Heart right ventricle (tissue), 16 donors: Measurements from ENCODE around the gene GRN. TPM values are rescaled to one million over a fixed set of nuclear protein-coding genes. Genes with fewer than 3 reads are reported as not detected.

Experiments used
- ATAC-seq, 8 donors: fragments of 200-7000 bp; cut with Tn5 transposase; one replicate each; pipeline ENCODE4 v1.9.1; 2020; ENCODE audit warnings: mild to moderate bottlenecking in 8 of 8, moderate library complexity in 8 of 8, moderate number of reproducible peaks in 1 of 8
- DNase-seq, 2 donors: peaks; one replicate each; pipeline ENCODE4 v3.0.0-alpha.2; 2020
- H3K27ac ChIP-seq, 10 donors: fragments of 200-600 bp; sonication (generic) in 2 of 10; one replicate each; pipeline versions ENCODE4 v1.5.0 to v1.8.0; 2020 to 2022; ENCODE audit warnings: mild to moderate bottlenecking in 3 of 10
- H3K27me3 ChIP-seq, 7 donors: fragments of 200-600 bp; one replicate each; pipeline ENCODE4 v1.8.0; 2021 to 2022; ENCODE audit warnings: mild to moderate bottlenecking in 2 of 7
- H3K36me3 ChIP-seq, 9 donors: fragments of 200-600 bp; sonication (generic) in 1 of 9; one replicate each; pipeline versions ENCODE4 v1.5.0 to v1.8.0; 2020 to 2022; ENCODE audit warnings: mild to moderate bottlenecking in 2 of 9
- H3K4me1 ChIP-seq, 9 donors: fragments of 200-600 bp; sonication (generic) in 1 of 9; one replicate each; pipeline versions ENCODE4 v1.5.0 to v1.8.0; 2020 to 2022; ENCODE audit warnings: mild to moderate bottlenecking in 4 of 9
- H3K4me3 ChIP-seq, 10 donors: fragments of 200-600 bp; sonication (generic) in 2 of 10; one replicate each; pipeline versions ENCODE4 v1.5.0 to v1.8.0; 2020 to 2022; ENCODE audit warnings: mild to moderate bottlenecking in 7 of 10, moderate library complexity in 2 of 10
- H3K9me3 ChIP-seq, 11 donors: fragments of 200-600 bp in 10 of 11; sonication (generic) in 2 of 11; one replicate each; pipeline versions ENCODE4 v1.5.0 to v1.8.0; 2013 to 2022; ENCODE audit warnings: mild to moderate bottlenecking in 2 of 11, control low read depth in 1 of 11, moderate library complexity in 1 of 11
- WGBS, 2 donors: extraction: QIAGEN DNeasy Blood & Tissue Kit; methylation state at CpG; one replicate each; pipeline ENCODE4 v1.1.7; 2013; ENCODE audit warnings: inconsistent platforms in 1 of 2; 5-methylcytosine and 5-hydroxymethylcytosine counted together
- intact Hi-C, 10 donors: fragments of 100-400 bp; cut with DNase I; formaldehyde crosslinking; loops; one replicate each; pipeline versions ENCODE4 v1.11.1 to v1.14.2; 2022
- polyA plus RNA-seq, 2 donors: library from polyadenylated mRNA; stranded (reverse); fragments of 200-250 nt; gene quantifications; one replicate each; pipeline ENCODE4 v1.2.3, GENCODE V29; 2013
- total RNA-seq, 10 donors: library from RNA; stranded (reverse); fragmentation: NEBNext Ultra II Directional in 3 of 10; extraction: Animal tissue kit (Norgen Biotek cat#: 25700) in 3 of 10; gene quantifications; one replicate each; pipeline versions ENCODE4 v1.2.1 to v1.2.4, GENCODE V29; 2021 to 2023
- TF ChIP-seq, protein P1 (sequence below), 9 donors: fragments of 200-600 bp; sonication (generic) in 2 of 9; IDR thresholded peaks; one replicate each; pipeline versions ENCODE4 v1.5.0 to v1.8.0; 2021 to 2022; ENCODE audit warnings: antibody characterized with exemption in 9 of 9, mild to moderate bottlenecking in 5 of 9, moderate library complexity in 1 of 9
- donor health status: Arrhythmogenic right ventricular cardiomyopathy.
- donor health status: ischemic (EF 13 %, LVEDD 7.1; RV severe dilation, severe dysfunction).
- donor health status: healthy with polysubstance abuse.
- donor health status: DM: no; HTN: yes; CAD: no.
- donor health status: DM: no; HTN: no; CAD: no.
- donor health status: ischemic (EF 25% LVEDD 6.9; RV normal size, moderate dysfunction).
- donor health status: ischemic (EF 25% LVEDD 5.7; RV mildly dilated, moderate dysfunction).
- donor health status: healthy.
- donor health status: DM: yes; HTN: yes; CAD: no.
- donor health status: Ischemic cardiomyopathy.
- donor health status: ischemic (EF 35%, LVEDD 5.7; RV mildly dilated, moderate dysfunction).
- donor health status: nonischemic (EF 11% LVEDD 7.7; RV severe dilation, severe dysfunction).
- donor health status: DM: yes; HTN: yes; CAD: no.
- donor health status: PGD.
- donor health status: ischemic (EF 29% LVEDD 5.4; RV normal size, mild dysfunction).
- donor health status: nonischemic (EF 23%, LVEDD 6.1; RV moderate dilation, normal function).

The GRN gene
- total and polyA plus RNA-seq, 12 donors = 41.5 to 303 (median 148) TPM

DNA sequence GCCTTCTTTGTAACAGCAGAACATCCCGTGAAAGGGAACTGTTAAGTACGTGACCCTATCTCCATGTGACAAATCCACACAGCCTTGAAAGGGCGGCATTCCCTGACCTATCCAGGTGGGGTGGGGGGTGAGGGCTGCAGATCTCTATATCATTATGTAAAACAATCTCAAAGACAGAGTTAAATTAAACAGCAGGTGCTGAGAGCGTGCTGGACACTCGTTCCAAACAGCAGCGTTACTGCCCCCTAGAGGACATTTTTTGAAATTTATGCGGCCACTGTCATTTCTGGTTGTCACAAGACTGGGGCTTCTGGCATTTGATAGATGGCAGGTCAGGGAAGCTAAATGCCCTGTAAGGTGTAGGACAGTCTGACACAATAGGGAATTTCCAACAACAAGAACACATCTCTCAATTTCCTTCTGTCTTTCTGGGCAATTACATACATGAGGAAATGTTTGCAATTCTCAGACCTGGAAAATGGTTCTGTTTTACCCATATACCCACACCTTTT lies 13.8 kb upstream of the GRN start:
- Histone ChIP-seq H3K27me3 (no peaks in the 10 kb centered on the region), H3K4me1 (peaks cover under 1 to 58% (median 9%) of the 10 kb centered on the region in 9 donors), H3K36me3 (no peaks in the 10 kb centered on the region), H3K27ac (peak overlapping the region in 1 of 10 donors; percentile 30), H3K9me3 (no peaks in the 10 kb centered on the region), H3K4me3 (no peak overlapping the region)
- ATAC-seq = peak in 7 of 8 donors; percentile 8 to 45 (median 40)
- peak in 1 of 2 donors; percentile 85 for DNase-seq
- intact Hi-C loops = loop anchor here in 8 of 10 donors (1.0 to 5.0 kb wide), 5 partner anchors 119 to 189 kb away; partner anchors contain the start of gene HROB (in 3 of the 8)
- TF ChIP-seq, protein P1, sequence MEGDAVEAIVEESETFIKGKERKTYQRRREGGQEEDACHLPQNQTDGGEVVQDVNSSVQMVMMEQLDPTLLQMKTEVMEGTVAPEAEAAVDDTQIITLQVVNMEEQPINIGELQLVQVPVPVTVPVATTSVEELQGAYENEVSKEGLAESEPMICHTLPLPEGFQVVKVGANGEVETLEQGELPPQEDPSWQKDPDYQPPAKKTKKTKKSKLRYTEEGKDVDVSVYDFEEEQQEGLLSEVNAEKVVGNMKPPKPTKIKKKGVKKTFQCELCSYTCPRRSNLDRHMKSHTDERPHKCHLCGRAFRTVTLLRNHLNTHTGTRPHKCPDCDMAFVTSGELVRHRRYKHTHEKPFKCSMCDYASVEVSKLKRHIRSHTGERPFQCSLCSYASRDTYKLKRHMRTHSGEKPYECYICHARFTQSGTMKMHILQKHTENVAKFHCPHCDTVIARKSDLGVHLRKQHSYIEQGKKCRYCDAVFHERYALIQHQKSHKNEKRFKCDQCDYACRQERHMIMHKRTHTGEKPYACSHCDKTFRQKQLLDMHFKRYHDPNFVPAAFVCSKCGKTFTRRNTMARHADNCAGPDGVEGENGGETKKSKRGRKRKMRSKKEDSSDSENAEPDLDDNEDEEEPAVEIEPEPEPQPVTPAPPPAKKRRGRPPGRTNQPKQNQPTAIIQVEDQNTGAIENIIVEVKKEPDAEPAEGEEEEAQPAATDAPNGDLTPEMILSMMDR (IDR thresholded peaks at IDR 0.05) = peak; percentile 73 to 90 (median 85)
- 0 to 2% methylated on average over 7 of the region's 7 CpGs for WGBS, 2 donors

DNA sequence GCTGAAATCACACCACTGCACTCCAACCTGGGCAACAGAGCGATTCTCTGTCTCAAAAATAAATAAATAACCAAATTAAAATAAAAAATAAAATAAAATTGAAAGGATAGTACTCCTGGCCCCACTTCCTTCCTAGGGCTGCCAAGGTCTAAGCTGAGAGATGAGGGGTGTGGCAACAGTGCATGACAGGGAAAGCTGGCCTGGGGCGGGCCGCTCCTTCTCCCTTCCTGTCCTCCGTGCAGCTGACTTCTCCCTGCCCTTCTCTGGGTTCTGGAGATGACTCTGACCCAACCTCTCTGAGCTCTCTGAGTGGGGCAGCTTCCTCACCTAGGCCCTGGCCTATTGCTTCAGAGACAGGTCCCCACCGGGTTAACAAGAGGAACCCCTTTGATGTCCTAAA lies 11.7 kb upstream of the GRN start:
- peak overlapping the region in 1 of 10 donors; percentile 26 for H3K27ac ChIP-seq
- H3K36me3 ChIP-seq = no peaks in the 10 kb centered on the region
- H3K9me3 ChIP-seq = no peaks in the 10 kb centered on the region
- TF ChIP-seq, protein P1 (IDR thresholded peaks at IDR 0.05) = no peak
- H3K4me3 ChIP-seq = no peak overlapping the region
- H3K4me1 ChIP-seq = peaks cover 0 to 52% (median 3%) of the 10 kb centered on the region in 9 donors
- no peaks in the 10 kb centered on the region for H3K27me3 ChIP-seq
- no peak for DNase-seq
- peak in 2 of 8 donors; percentile 37 to 38 for ATAC-seq
- intact Hi-C loops = loop anchor here in 5 of 10 donors (5.0 kb wide), 3 partner anchors 121 to 191 kb away; partner anchors contain the start of gene HROB (in 3 of the 5)
- WGBS, 2 donors = 64 to 65% methylated on average over 5 of the region's 5 CpGs

DNA sequence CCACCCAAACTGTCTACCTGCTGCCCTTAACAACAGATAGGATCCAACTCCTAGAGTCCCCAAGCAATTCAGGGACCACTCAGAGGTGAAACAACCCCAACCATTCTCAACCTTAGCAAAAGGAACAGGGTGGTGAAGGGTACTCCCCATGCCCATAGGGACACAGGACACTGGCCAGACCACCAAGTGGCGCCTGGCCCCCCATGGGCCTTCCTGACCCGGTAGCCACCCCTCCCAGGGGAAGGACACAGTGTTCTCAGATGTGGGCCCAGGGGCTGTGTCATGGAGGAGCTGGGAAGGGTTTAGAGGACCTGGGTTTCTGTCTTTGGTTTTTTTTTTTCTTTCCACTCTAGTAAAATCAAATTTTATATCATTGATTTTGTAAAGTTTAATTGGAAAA lies 10.8 kb upstream of the GRN start:
- Histone ChIP-seq H3K27ac (peak overlapping the region in 1 of 10 donors; percentile 74), H3K4me1 (peaks cover 0 to 59% (median 3%) of the 10 kb centered on the region in 9 donors), H3K36me3 (no peaks in the 10 kb centered on the region), H3K4me3 (no peak overlapping the region), H3K27me3 (no peaks in the 10 kb centered on the region), H3K9me3 (no peaks in the 10 kb centered on the region)
- ATAC-seq (no peak), DNase-seq (no peak)
- 59 to 62% methylated on average over 2 of the region's 2 CpGs for WGBS, 2 donors
- TF ChIP-seq, protein P1 (IDR thresholded peaks at IDR 0.05) = no peak
- intact Hi-C loops = loop anchor here in 5 of 10 donors (5.0 kb wide), 3 partner anchors 122 to 192 kb away; partner anchors contain the start of gene HROB (in 3 of the 5)

DNA sequence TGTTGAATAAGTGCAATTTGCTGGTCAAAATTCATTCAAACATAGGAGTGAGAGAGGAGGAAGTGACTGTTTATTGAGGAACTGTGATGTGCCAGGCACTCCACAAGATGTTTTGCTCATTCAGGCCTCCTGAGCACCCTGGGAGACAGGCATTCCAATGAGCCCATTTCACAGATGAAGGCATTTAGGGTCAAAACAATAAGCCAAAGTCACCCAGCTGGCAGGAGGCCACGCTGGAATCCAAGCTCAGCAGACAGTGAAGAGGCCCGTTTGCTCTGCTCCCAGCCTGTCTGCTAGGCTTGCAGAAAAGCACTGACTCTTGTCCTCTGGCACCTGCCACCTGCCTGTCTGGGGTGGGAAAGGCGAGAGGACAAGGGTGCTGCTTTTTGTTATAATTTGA lies 10.4 kb upstream of the GRN start:
- TF ChIP-seq, protein P1 (IDR thresholded peaks at IDR 0.05) = no peak
- 63 to 66% methylated on average over 3 of the region's 3 CpGs for WGBS, 2 donors

More for the DNA sequence above, 10.4 kb upstream of the GRN start:
- intact Hi-C loops = loop anchor here in 5 of 10 donors (5.0 kb wide), 3 partner anchors 122 to 192 kb away; partner anchors contain the start of gene HROB (in 3 of the 5)
- no peak for ATAC-seq
- no peaks in the 10 kb centered on the region for H3K9me3 ChIP-seq
- no peaks in the 10 kb centered on the region for H3K36me3 ChIP-seq
- no peak for DNase-seq
- H3K4me1 ChIP-seq = peaks cover 0 to 59% (median 3%) of the 10 kb centered on the region in 9 donors
- H3K27me3 ChIP-seq = no peaks in the 10 kb centered on the region
- no peak overlapping the region for H3K4me3 ChIP-seq
- H3K27ac ChIP-seq = peak overlapping the region in 1 of 10 donors; percentile 74
